CD4-positive, alpha-beta T cell treated with Interleukin-10 for 1 hour (primary cell): Measurements from ENCODE around the gene THBD.

Experiments
- DNase-seq: peaks from one replicate; pipeline ENCODE4 v3.0.0-alpha.2; 2020

Gene THBD

DNA sequence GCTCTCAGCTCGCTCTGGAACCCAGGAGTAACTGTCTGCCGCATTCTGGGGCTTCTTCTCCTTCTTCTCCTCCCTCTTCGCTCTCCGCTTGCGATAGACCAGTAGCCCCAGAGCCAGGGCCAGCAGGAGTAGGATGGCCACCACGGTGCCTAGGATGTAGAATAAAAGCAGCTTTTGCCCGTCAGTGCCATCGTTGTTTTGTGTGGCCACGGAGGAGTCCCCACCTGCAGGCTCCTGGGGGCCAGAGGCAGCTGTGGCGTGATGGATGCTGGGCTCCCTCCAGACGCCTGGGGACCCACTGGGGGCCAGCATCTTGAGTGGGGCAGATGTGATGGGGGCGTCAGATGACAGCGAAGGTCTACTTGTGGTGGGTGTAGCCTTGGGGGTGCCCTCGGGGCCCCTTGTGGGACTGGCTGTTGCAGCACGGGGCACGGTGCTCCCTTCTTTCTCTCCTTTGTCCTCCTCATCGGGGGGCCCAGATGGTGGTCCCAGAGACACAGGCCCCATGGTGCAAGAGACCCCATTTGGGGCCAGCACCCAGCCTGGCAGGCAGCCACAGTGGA, 34.9 kb upstream of the THBD start:
- DNase-seq: no peak

DNA sequence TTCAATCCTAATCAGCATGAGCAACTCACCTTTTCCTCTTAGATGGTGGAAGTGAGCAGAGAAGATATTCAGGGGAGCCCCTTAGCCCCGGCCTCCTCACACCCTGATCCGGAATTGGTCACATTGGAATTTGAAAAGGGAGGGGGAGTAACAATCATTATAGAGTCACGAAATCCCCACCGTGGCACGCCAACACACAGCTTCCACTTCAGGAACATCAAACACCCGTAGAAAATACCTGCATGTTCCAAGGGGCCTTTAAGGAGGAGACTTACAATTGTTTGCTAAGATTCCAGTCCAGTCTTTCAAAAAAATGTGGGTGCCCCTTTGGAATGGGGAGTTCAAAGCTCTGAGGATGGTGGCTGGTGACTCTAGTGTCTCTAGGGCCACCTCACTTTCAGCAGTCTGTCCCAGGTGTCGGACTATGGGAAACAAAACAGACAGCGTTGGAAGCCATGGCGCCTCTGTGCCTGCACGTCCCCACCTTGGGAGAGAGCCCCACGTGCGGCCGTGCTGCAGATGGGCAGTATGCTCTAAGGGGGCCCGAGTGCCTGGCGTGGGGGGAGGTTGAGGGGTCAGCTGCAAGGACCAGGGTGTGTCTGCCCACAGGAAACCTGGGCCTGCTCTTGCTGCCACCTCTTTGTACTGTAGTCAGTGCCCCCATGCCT, 34.2 kb upstream of the THBD start:
- no peak for DNase-seq

GRCh38 chr20:23082846-23083552, 33.5 kb upstream of the THBD start:
- no peak for DNase-seq

DNA sequence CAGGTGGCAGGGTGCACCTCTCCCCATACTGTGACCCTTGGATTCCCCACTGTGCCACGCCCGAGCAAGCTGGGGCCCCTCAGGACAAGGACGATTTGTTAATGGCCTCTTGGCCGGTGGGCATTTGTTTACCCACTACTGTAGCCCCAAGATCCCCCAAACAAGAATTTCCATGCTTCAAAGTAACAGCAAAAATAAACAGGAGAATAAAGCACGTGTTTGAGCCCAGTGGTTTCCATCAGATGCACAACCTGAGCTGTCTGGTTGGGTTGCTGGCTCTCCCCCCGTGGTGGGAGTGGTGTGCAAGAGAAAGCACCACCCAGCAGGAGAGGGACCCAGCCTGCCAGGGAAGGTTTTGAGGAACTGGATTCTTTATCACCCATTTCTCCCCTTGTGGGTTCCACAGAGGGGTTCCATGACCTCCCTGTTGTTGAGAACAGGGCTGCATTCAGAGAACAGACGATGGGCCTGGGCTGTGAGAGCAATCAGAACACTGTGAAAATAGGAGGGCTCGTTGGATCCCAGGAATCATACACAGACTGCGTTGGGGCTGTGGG, 31.9 kb upstream of the THBD start:
- no peak for DNase-seq

DNA sequence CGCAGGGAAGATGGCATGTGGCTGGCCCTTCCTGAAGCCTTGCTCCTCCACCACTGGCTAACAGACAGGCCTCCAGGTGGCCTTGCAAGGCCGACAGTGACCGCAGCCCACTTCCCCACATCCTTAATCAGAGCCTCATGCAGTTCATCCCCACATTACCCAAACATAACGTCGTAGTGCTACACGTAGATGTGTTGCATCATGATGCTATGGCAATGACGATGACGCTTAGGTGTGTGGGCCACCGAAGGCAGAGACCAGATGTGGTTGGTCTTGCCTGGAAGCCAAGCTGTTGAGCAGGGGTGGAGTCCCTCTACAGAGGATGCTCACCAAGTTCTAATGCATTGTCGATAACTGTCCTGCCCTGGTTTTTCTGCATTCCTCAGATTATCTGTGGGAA, 31.0 kb upstream of the THBD start:
- no peak for DNase-seq

GRCh38 chr20:23079926-23080325, 30.5 kb upstream of the THBD start:
- no peak for DNase-seq

DNA sequence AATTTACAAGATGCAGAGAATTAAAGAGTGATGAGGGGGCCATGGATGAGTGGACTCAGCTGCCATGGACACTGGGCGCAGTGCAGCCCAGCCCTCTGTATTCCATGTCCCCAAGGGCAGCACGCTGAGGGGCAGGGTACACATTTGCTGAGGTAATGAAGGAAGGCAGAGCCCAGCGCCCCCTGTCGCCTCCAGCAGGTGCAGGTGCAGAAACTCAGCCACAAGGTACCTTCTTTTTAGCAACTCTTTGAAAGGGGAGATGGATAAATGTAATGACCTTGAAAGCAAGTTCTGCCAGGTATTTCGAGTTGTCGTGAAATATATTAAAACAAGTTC, 29.5 kb upstream of the THBD start:
- no peak for DNase-seq

DNA sequence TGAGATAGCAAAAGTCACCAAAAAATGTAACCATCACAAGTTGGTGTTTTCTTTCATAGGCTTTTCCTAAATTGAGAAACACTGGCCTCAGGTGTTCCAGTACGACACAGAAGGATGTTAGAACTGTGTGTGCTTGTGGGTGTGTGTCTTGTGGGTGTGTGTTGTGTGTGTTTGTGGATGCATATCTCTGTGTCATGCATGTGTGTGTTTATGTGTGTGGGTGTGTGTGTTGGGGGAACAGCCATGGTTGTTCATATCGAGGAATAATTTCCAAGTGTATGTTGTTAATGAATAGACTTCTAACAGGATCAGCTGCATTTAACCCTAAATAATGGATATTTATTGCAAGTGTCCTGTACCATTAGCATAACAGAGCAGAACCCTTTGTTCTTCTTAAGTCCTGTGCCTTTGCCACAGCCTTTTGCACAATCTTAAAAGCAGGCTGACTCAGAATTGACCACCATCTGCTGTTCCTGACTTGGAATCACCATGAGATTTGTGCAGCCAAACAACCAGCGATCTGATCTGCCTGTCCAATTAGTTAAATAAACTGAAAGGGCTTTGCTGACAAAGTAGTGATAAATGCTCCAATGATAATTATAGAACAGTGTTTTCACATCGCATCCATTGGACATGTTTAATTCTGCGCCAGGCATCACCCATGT, 29.0 kb upstream of the THBD start:
- DNase-seq: no peak

DNA sequence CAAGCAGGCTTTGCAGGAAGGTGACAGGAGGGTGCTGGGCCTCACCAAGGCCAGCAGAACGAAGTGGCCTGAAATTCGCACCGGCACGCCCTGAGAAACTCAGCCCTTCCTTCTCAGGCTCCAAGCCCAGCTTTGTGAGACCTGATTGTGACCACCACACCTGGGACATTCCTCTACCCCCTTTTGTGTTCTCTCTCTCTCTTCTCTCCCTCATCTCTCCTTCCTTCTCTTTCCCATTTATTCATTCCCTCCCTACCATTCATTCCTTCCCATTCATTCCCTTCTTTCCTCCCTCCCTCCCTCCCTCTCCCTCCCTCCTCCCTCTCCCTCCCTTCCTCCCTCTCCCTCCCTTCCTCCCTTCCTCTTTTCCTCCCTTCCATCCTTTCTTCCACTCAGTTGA, 27.8 kb upstream of the THBD start:
- no peak for DNase-seq

DNA sequence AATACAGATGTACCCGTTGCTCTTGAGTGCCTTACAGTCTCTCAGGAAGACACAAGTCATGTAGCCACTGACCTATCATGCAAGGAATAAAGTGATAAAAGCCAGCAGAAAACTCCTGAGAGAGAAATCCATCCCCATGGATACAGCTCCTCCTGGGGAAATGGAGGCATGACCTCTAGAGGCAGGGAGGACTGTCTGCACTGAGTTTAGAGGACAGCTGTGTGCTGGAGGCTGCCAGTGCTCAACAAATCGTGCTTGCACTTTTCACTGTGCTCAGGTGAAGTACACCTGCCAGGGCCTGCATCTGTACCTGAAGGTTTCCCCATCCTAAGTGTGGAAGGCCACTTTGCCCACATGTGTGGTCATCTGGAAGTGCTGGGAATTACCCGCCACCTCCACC, 24.6 kb upstream of the THBD start:
- DNase-seq: no peak

- no peak for DNase-seq
These were observed 23.6 kb upstream of the THBD start for GRCh38 chr20:23072892-23073586.

GRCh38 chr20:23071996-23072395, 22.5 kb upstream of the THBD start:
- no peak for DNase-seq

GRCh38 chr20:23071398-23071797, 21.9 kb upstream of the THBD start:
- DNase-seq: no peak

- DNase-seq: no peak
These were observed 19.6 kb upstream of the THBD start for GRCh38 chr20:23069108-23069507.

- DNase-seq: no peak
These were observed 18.8 kb upstream of the THBD start for GRCh38 chr20:23068283-23068682.

- no peak for DNase-seq
These were observed 17.3 kb upstream of the THBD start for GRCh38 chr20:23066772-23067171.

DNA sequence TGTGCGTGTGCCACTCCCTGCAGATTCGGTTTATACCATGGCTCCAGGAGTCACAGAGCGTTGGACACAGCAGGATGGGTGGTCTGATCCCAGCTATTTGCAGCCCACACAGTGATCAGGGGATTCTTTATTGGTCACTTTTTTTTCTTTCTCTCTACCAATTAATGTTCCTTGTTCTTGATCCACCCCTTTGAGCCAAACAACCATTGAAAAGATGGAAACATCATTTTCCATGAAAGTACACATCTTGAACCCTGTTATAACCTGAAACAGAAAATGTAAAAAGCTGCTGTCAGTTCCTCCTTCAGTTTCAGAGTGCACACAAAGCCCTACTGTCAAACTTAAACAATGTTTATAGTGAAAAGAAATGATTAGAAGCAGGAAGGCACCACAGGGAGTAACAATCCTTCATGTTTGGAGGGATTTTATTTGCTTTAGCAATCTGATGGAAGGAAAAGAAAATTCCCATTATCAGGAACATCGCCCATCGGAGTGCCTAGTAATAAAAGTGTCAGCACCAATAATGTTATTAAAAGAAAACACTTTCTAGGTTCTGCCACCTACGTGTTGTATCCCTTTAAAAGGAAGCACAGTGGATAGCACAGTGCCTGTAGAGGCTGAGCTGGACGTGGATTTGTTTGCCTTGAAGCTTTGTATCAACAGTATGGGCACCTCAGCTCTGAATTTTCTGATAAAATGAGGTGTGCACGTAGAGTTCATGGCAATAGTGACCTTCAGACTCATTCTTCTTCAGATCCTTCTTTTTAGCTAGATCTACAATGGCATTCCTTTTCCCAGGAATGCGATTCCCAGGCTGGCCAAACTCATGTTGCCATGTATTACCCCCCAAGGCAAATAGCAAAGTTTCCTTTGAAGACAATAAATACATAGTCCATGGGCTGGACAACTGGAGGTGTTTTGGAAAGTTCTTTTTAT, 16.1 kb upstream of the THBD start:
- no peak for DNase-seq

- no peak for DNase-seq
These were observed 14.1 kb upstream of the THBD start for GRCh38 chr20:23063581-23063980.

DNA sequence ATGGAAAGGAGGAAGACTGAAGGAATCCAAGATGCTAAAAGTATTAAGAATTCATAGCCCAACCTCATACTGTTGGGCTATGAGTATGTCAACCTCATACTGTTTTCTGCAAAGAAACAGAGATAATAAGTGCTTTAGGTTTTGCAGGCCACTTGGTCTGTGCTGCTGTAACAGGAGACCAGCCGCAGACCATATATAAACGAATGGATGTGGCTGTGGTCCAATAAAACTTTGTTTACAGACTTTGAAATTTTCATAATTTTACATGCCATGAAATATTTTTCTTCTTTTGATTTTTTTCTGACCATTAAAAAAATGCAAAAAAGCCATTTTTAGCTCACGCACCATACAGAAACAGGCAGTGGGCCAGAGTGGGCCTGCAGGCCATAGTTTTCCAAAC, 13.7 kb upstream of the THBD start:
- DNase-seq: no peak

GRCh38 chr20:23062632-23063031, 13.2 kb upstream of the THBD start:
- DNase-seq: no peak

GRCh38 chr20:23061734-23062561, 12.5 kb upstream of the THBD start:
- no peak for DNase-seq
